GM12874 (cell line): Measurements from ENCODE around the gene GATA5.

ENCODE experiments used
- CTCF ChIP-seq: IDR thresholded peaks from 2 replicates; pipeline ENCODE4 v1.5.1; 2011; ENCODE audit warnings: low read depth, mild to moderate bottlenecking, control low read depth, low read length, moderate library complexity; ENCODE audit not compliant: insufficient read depth

The GATA5 gene

GRCh38 chr20:62504323-62504722 is 28.5 kb upstream of the GATA5 start:
- no peak for TF ChIP-seq CTCF

- TF ChIP-seq CTCF, result no peak
These were observed 27.8 kb upstream of the GATA5 start for GRCh38 chr20:62503401-62504178.

GRCh38 chr20:62502496-62503095 is 26.8 kb upstream of the GATA5 start:
- TF ChIP-seq CTCF, result no peak

- no peak for TF ChIP-seq CTCF
These were observed 26.2 kb upstream of the GATA5 start for GRCh38 chr20:62501801-62502495.

- peak; percentile 94 for TF ChIP-seq CTCF
These were observed 24.6 kb upstream of the GATA5 start for GRCh38 chr20:62500237-62500864.

- TF ChIP-seq CTCF, result no peak
These were observed 24.0 kb upstream of the GATA5 start for GRCh38 chr20:62499758-62500236.

- TF ChIP-seq CTCF, result no peak
These were observed 23.1 kb upstream of the GATA5 start for GRCh38 chr20:62498874-62499273.
